ENCODE data around the gene ZNF786. TPM values are rescaled to one million over a fixed set of nuclear protein-coding genes. Genes with fewer than 3 reads are reported as not detected.

ZNF786 gene
- total and polyA plus RNA-seq, 9 of the 15 experiments (the other 6 are each of a cell fraction or from before 2014, with no cell fraction given): 0.31 to 5.4 (median 3.0) TPM

DNA sequence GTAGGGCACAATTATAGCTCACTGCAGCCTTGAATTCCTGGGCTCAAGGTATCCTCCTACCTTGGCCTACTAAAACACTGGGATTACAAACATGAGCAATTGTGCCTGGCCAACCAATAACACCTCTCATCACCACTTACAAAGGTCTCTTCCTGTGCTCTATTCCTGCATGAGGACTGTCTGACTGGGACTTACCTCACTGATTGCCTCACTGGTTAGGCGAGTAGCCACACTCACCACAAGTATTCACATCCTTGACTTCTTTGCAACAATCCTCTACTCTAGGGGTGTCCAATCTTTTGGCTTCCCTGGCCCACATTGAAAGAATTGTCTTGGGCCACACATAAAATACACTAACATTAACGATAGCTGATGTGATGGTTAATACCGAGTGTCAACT is 39.6 kb downstream of the ZNF786 start:
- no peaks in the 10 kb centered on the region for H3K9me1 ChIP-seq (ENCODE audit: control insufficient read depth, insufficient read depth, low read length)
- H3K9me3 ChIP-seq (replicated peaks; ENCODE audit: control insufficient read depth, insufficient read depth, low read depth, low read length): no peaks in the 10 kb centered on the region
- DNase-seq (ENCODE audit: extremely low read depth in 1 of 4, low spot score in 3 of 4) (no peak), ATAC-seq (peak; percentile 21; the same call in 2 of the 3 replicates), FAIRE-seq (no peak)
- H3K4me3 ChIP-seq: no peak overlapping the region
- H3K36me3 ChIP-seq (ENCODE audit: control insufficient read depth, insufficient read depth, low read length): no peaks in the 10 kb centered on the region
- no TSS peak for BruUV-seq (replicated peaks)
- ChIA-PET POLR2A (interaction anchor here (1.5 kb wide), 1 partner anchor 10 kb away, joined by 4 read pairs; no protein-coding TSS in a partner anchor), CTCF (ENCODE audit: low intra/inter-chr PET ratio) (no interaction called here)
- H3K4me2 ChIP-seq (ENCODE audit: insufficient read depth, low read length): no peak overlapping the region
- no peaks in the 10 kb centered on the region for H3K79me2 ChIP-seq (ENCODE audit: control insufficient read depth, insufficient read depth, low read length)
- H3K9ac ChIP-seq (ENCODE audit: insufficient read depth in 1 of 2, low read depth in 2 of 2, low read length in 2 of 2): no peak overlapping the region
- no peaks in the 10 kb centered on the region for H4K20me1 ChIP-seq (replicated peaks; ENCODE audit: control insufficient read depth, insufficient read depth, low read length)
- no peak overlapping the region for H3K27ac ChIP-seq (ENCODE audit: extremely low read depth, low read depth, low read length)
- no peak for TF ChIP-seq RB1 (IDR thresholded peaks at IDR 0.05; ENCODE audit: low read depth)
- 0 out of 2 replicates have a peak, but pooled peaks have one; percentile 16 for TF ChIP-seq FOXK1 (CRISPR knock-in tag; IDR thresholded peaks at IDR 0.05; ENCODE audit: borderline replicate concordance)
- no peaks in the 10 kb centered on the region for H3K4me1 ChIP-seq (replicated peaks in 1 of 2; ENCODE audit: control insufficient read depth in 2 of 2, insufficient read depth in 2 of 2, low read length in 2 of 2)
- 17% methylated on average over 3 of the region's 3 CpGs for WGBS (ENCODE audit: insufficient coverage, low coverage, missing lambda C conversion rate)
- no peak overlapping the region for H2AFZ ChIP-seq (ENCODE audit: low read depth, low read length)
- H3K27me3 ChIP-seq (ENCODE audit: control insufficient read depth in 2 of 2, insufficient read depth in 2 of 2, low read length in 2 of 2): peaks cover 5 to 6% of the 10 kb centered on the region in 2 experiments; a peak in 3 of 5 replicates
- intact Hi-C loops (cut with micrococcal nuclease): no loop called here
- in situ Hi-C loops (cut with MboI): no loop called here

DNA sequence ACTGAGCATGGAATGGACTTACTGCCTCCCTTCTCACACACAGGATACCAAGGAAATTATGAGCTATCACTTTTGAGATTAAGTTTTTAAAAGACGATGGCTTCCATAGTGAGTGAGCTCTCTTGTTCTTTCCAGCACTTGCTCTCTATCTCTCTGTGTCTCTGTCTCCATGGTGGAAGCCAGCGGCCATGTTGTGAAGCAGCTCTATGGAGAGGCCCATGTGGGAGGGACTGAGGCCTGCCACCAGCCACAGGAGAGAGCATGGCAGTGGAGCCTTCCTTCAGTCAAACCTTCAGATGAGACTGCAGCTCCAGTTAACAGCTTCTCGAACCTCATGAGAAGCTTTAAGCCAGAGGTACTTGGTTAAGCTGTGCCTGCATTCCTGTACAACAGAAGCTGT is 41.7 kb downstream of the ZNF786 start:
- Histone ChIP-seq H3K9me3 (replicated peaks; ENCODE audit: control insufficient read depth, insufficient read depth, low read depth, low read length) (no peaks in the 10 kb centered on the region), H3K4me1 (replicated peaks in 1 of 2; ENCODE audit: control insufficient read depth in 2 of 2, insufficient read depth in 2 of 2, low read length in 2 of 2) (no peaks in the 10 kb centered on the region; a peak in 1 of 5 replicates), H3K27me3 (ENCODE audit: control insufficient read depth in 2 of 2, insufficient read depth in 2 of 2, low read length in 2 of 2) (peaks cover 2 to 4% of the 10 kb centered on the region in 2 experiments; a peak in 3 of 5 replicates), H3K9ac (ENCODE audit: insufficient read depth in 1 of 2, low read depth in 2 of 2, low read length in 2 of 2) (no peak overlapping the region), H3K9me1 (ENCODE audit: control insufficient read depth, insufficient read depth, low read length) (no peaks in the 10 kb centered on the region), H2AFZ (ENCODE audit: low read depth, low read length) (peak overlapping the region; percentile 73), H3K4me2 (ENCODE audit: insufficient read depth, low read length) (no peak overlapping the region), H3K36me3 (ENCODE audit: control insufficient read depth, insufficient read depth, low read length) (no peaks in the 10 kb centered on the region), H3K27ac (ENCODE audit: extremely low read depth, low read depth, low read length) (no peak overlapping the region), H3K4me3 (no peak overlapping the region), H4K20me1 (replicated peaks; ENCODE audit: control insufficient read depth, insufficient read depth, low read length) (no peaks in the 10 kb centered on the region), H3K79me2 (ENCODE audit: control insufficient read depth, insufficient read depth, low read length) (no peaks in the 10 kb centered on the region)
- DNase-seq (ENCODE audit: extremely low read depth in 1 of 4, low spot score in 3 of 4): no peak
- in situ Hi-C loops (cut with MboI): no loop called here
- intact Hi-C loops (cut with micrococcal nuclease): no loop called here
- no peak for FAIRE-seq
- ATAC-seq: peak; percentile 61
- WGBS (ENCODE audit: insufficient coverage, low coverage, missing lambda C conversion rate): 24% methylated on average over 3 of the region's 3 CpGs
- CTCF ChIA-PET (ENCODE audit: low intra/inter-chr PET ratio): no interaction called here
- TF ChIP-seq YY1 (IDR thresholded peaks at IDR 0.05; ENCODE audit: borderline replicate concordance in 1 of 3, control insufficient read depth in 1 of 3, extremely low read depth in 1 of 3, insufficient read depth in 3 of 3, insufficient read length in 1 of 3, insufficient replicate concordance in 2 of 3, low read depth in 1 of 3, low read length in 2 of 3) (peak in 1 of 3 experiments; percentile 64), MAFF (IDR thresholded peaks at IDR 0.05; ENCODE audit: low read length) (no peak)
- TF ChIP-seq, protein P1, sequence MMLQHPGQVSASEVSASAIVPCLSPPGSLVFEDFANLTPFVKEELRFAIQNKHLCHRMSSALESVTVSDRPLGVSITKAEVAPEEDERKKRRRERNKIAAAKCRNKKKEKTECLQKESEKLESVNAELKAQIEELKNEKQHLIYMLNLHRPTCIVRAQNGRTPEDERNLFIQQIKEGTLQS (IDR thresholded peaks at IDR 0.05): no peak
- TF ChIP-seq, protein P1 (CRISPR knock-in tag; conservative IDR thresholded peaks at IDR 0.05): no peak
- POLR2A ChIA-PET: interaction anchor here (0.6 to 1.0 kb wide), 3 partner anchors 11 to 17 kb away, joined by 4 read pairs; no protein-coding TSS in a partner anchor
- no TSS peak for BruUV-seq (replicated peaks)
